GM12878 (cell line): ENCODE data around the gene MTRF1L. TPM values are rescaled to one million over a fixed set of nuclear protein-coding genes. Genes with fewer than 3 reads are reported as not detected.
A peak's percentile ranks its signal among the peaks of the same experiment; 100 is the strongest.

Source experiments
- ATAC-seq: fragments of 200-7000 bp; cut with Tn5 transposase; 3 replicates; pipeline ENCODE4 v1.9.1; 2020; ENCODE audit warnings: mild to moderate bottlenecking, moderate library complexity
- BruUV-seq: library from RNA; stranded (reverse); fragments of 400-500 nt; replicated peaks from 2 replicates; lab custom pipeline; 2021; lab: Mats Ljungman, UMichigan
- CTCF ChIA-PET: fragments of 300-600 bp; sonication (Branson Sonifier 250); formaldehyde crosslinking; extraction: SDS; loops from one replicate; lab custom pipeline; 2021; ENCODE audit warnings: inconsistent platforms; lab: Yijun Ruan, JAX
- POLR2A ChIA-PET: fragments of 350-600 bp; formaldehyde crosslinking; extraction: SDS; loops from one replicate; lab custom pipeline; 2021; ENCODE audit warnings: inconsistent platforms; lab: Charles Lee
- RAD21 ChIA-PET: fragments of 300-600 bp; sonication (Branson Sonifier 250); formaldehyde crosslinking; loops from one replicate; lab custom pipeline; 2023; ENCODE audit warnings: antibody characterized with exemption; ENCODE audit not compliant: unreplicated experiment; lab: Charles Lee
- SMC1A ChIA-PET: fragments of 300-600 bp; sonication (Branson Sonifier 250); formaldehyde crosslinking; loops from one replicate; lab custom pipeline; 2023; ENCODE audit not compliant: unreplicated experiment, uncharacterized antibody; lab: Charles Lee
- DNase-seq: peaks from one replicate; pipeline ENCODE4 v3.0.0-alpha.2; 2011; ENCODE audit warnings: low read depth, low spot score
- FAIRE-seq: peaks from 3 replicates; lab custom pipeline; 2011; peaks lifted over from hg19 to GRCh38; lab: Jason Lieb, UNC
- H2AFZ ChIP-seq: 2 replicates; pipeline ENCODE4 v1.6.0; 2011; ENCODE audit warnings: low read depth, low read length, control low read depth; ENCODE audit not compliant: control insufficient read depth
- H3K27ac ChIP-seq: 2 replicates; pipeline ENCODE4 v1.5.1; 2011; ENCODE audit warnings: control low read depth; ENCODE audit not compliant: control insufficient read depth, insufficient read depth
- H3K27me3 ChIP-seq, 2 experiments: replicated peaks in 1 of 2; 2 replicates each; pipeline versions ENCODE4 v1.6.0 to v1.6.1; 2011; ENCODE audit warnings: low read length in 1 of 2; ENCODE audit not compliant: control insufficient read depth in 2 of 2, insufficient read depth in 2 of 2
- H3K36me3 ChIP-seq, 2 experiments: 2 replicates each; pipeline ENCODE4 v1.5.1; 2011; ENCODE audit warnings: low read length in 1 of 2; ENCODE audit not compliant: control insufficient read depth in 2 of 2, insufficient read depth in 2 of 2
- H3K4me1 ChIP-seq: 2 replicates; pipeline ENCODE4 v1.6.1; 2011; ENCODE audit warnings: mild to moderate bottlenecking, low read length, moderate library complexity, mixed read lengths; ENCODE audit not compliant: control insufficient read depth, insufficient read depth
- H3K4me2 ChIP-seq: 2 replicates; pipeline ENCODE4 v1.6.0; 2011; ENCODE audit warnings: control low read depth; ENCODE audit not compliant: control insufficient read depth, insufficient read depth
- H3K4me3 ChIP-seq: fragments of 200-600 bp; sonication (generic); 2 replicates; pipeline ENCODE4 v1.5.1; 2016
- H3K79me2 ChIP-seq: 2 replicates; pipeline ENCODE4 v1.6.0; 2011; ENCODE audit warnings: low read length; ENCODE audit not compliant: control insufficient read depth, insufficient read depth
- H3K9ac ChIP-seq: 2 replicates; pipeline ENCODE4 v1.8.0; 2011; ENCODE audit warnings: low read length, control low read depth, mixed read lengths; ENCODE audit not compliant: control insufficient read depth, insufficient read depth
- H3K9me3 ChIP-seq: replicated peaks from 3 replicates; pipeline ENCODE4 v1.5.1; 2011; ENCODE audit warnings: mild to moderate bottlenecking, low read length; ENCODE audit not compliant: control insufficient read depth, insufficient read depth
- H4K20me1 ChIP-seq: 2 replicates; pipeline ENCODE4 v1.6.0; 2011; ENCODE audit not compliant: control insufficient read depth, insufficient read depth
- CEBPB ChIP-seq, 2 experiments: fragments of 150-350 bp in 1 of 2; IDR thresholded peaks; 2 replicates each; pipeline ENCODE4 v1.6.1; 2012 to 2014; ENCODE audit warnings: low read depth in 2 of 2, low read length in 2 of 2, borderline replicate concordance in 1 of 2, inconsistent platforms in 1 of 2
- CHD1 ChIP-seq: IDR thresholded peaks from 2 replicates; pipeline ENCODE4 v1.6.1; 2012; ENCODE audit warnings: low read depth, low read length, improper control_type of control experiment
- JUNB ChIP-seq: IDR thresholded peaks from 2 replicates; pipeline ENCODE4 v1.6.1; 2016; ENCODE audit warnings: antibody characterized with exemption, mild to moderate bottlenecking
- KAT2A ChIP-seq: conservative IDR thresholded peaks from 2 replicates; pipeline ENCODE4 v1.6.1; 2011; ENCODE audit warnings: low read depth, low read length; ENCODE audit not compliant: control insufficient read depth
- NFIC ChIP-seq: IDR thresholded peaks from 2 replicates; pipeline ENCODE4 v1.6.1; 2012; ENCODE audit warnings: low read depth, mild to moderate bottlenecking, inconsistent platforms, low read length, moderate library complexity
- RBBP5 ChIP-seq: fragments of 200-600 bp; sonication (generic); conservative IDR thresholded peaks from 2 replicates; pipeline ENCODE4 v1.6.1; 2016
- STAT1 ChIP-seq: fragments of 450-650 bp; conservative IDR thresholded peaks from 2 replicates; pipeline ENCODE4 v1.6.1; 2014; ENCODE audit warnings: antibody characterized with exemption, mild to moderate bottlenecking
- WGBS: methylation state at CpG from one replicate; pipeline ENCODE4 v1.1.6; 2016; ENCODE audit warnings: low lambda C conversion rate; ENCODE audit not compliant: insufficient replicate concordance, insufficient coverage; ENCODE audit errors: missing lambda C conversion rate; 5-methylcytosine and 5-hydroxymethylcytosine counted together
- in situ Hi-C: fragments of 300-500 bp; cut with MboI; formaldehyde crosslinking; loops from 9 replicates; pipeline ENCODE4 v1.14.3; 2018; ENCODE audit warnings: mixed read lengths
- intact Hi-C: fragments of 100-400 bp; cut with micrococcal nuclease; formaldehyde crosslinking; loops from one replicate; pipeline ENCODE4 v1.14.2; 2022; ENCODE audit not compliant: unreplicated experiment
- polyA plus RNA-seq, 11 experiments: library from polyadenylated mRNA; depleted of rRNA in 4 of 11; unstranded in 6 of 11; stranded (reverse) in 5 of 11; fragments of >200 nt; fragmentation: Nextera tagmentation in 4 of 11; fragmentation: Illumina TruSeq in 1 of 11; extraction: Ambion mirVana in 4 of 11; extraction: Trizol in 1 of 11; gene quantifications; 1 replicate in 1 of 11; 2 replicates in 10 of 11; pipeline versions ENCODE4 v1.2.1 to v1.2.3, GENCODE V29; 2011 to 2016; ENCODE audit warnings: inconsistent platforms in 2 of 11, missing spikeins in 2 of 11, low read depth in 1 of 11
- total RNA-seq, 4 experiments: library from RNA; depleted of rRNA in 3 of 4; stranded (reverse); fragments of >200 nt in 3 of 4; fragmentation: Illumina TruSeq in 1 of 4; extraction: Trizol in 1 of 4; gene quantifications; 2 replicates each; pipeline versions ENCODE4 v1.2.1 to v1.2.3, GENCODE V29; 2013 to 2021
- TF ChIP-seq, protein P1 (sequence below): fragments of 450-650 bp; IDR thresholded peaks from 2 replicates; pipeline ENCODE4 v1.6.1; 2018; ENCODE audit warnings: mild to moderate bottlenecking, low read depth, moderate library complexity; ENCODE audit not compliant: partially characterized antibody
- TF ChIP-seq, protein P2 (sequence below): fragments of 450-650 bp; IDR thresholded peaks from 2 replicates; pipeline ENCODE4 v1.6.1; 2016; ENCODE audit warnings: mild to moderate bottlenecking
- TF ChIP-seq, protein P3 (sequence below): fragments of 450-650 bp; IDR thresholded peaks from 2 replicates; pipeline ENCODE4 v1.6.1; 2018; ENCODE audit warnings: borderline replicate concordance, mild to moderate bottlenecking; ENCODE audit not compliant: partially characterized antibody
- TF ChIP-seq, protein P4 (sequence below): fragments of 450-650 bp; formaldehyde crosslinking; IDR thresholded peaks from 2 replicates; pipeline ENCODE4 v1.5.0; 2022; ENCODE audit warnings: mild to moderate bottlenecking, missing genetic modification characterization

Gene MTRF1L
- total and polyA plus RNA-seq, 10 of the 15 experiments (the other 5 are each of a cell fraction or from before 2014, with no cell fraction given): 5.1 to 21.6 (median 16.1) TPM

DNA sequence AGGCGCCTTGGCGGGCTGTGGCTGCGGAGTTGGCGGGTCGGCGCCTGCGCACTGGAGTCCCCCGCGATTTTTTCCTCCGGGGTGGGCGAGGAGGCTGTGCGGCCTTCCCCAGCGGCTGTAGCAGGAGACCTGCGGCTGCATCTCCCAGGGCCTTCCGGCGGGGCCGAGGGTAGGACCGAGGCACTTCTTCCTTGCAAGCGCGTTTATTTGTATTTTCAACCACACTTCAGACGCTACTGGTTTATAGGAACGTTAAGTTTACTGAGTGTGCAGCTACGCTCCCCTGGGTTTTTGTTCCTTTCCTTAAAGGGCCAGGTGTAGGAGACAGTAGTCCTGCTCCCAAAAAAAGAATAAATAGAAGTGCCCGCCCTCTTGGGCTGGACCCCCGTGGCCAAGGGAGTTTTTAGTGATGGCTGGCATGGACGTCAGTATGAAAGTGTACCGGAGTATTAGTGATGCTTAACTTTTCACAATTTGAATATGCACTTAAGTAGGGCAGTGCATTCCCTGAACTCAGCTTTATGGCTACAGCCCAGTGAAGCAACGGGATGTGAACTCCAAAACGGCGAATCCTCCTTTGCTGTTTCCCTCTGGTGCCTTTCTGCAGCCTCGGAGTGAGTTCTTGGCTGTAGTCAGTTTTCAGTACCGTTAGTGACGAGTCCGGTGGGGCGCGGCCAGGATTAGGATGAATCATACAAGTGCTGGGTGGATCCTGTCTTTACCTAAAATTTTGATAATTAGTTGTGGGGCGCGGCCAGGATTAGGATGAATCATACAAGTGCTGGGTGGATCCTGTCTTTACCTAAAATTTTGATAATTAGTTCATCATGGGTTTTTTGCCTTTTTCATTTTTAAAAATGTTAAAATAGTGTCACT, 18.6 kb downstream of the MTRF1L start:
- peak; percentile 84 for DNase-seq
- Histone ChIP-seq H3K79me2 (peaks cover 75% of the 10 kb centered on the region), H3K4me2 (peak overlapping the region; percentile 51), H3K4me3 (peak overlapping the region; percentile 92), H3K27ac (peak overlapping the region; percentile 90), H3K4me1 (peaks cover 5% of the 10 kb centered on the region), H3K9ac (peak overlapping the region; percentile 91), H4K20me1 (no peaks in the 10 kb centered on the region), H3K9me3 (no peaks in the 10 kb centered on the region; the same call in 2 of the 3 replicates), H2AFZ (peak overlapping the region; percentile 79), H3K27me3 (no peaks in the 10 kb centered on the region), H3K36me3 (peaks cover 0 to 8% of the 10 kb centered on the region in 2 experiments; a peak in 1 of 4 replicates)
- ChIA-PET CTCF (interaction anchor here (0.9 to 1.5 kb wide), 2 partner anchors 13 to 15 kb away, joined by 3 to 5 read pairs; no protein-coding TSS in a partner anchor), POLR2A (interaction anchor here (0.7 to 5.8 kb wide), 5 partner anchors 7 to 685 kb away, joined by 3 to 101 read pairs (median 5); partner anchors contain the start of gene MTRF1L), SMC1A (interaction anchor here (1.2 to 2.0 kb wide), 4 partner anchors 13 to 30 kb away, joined by 4 to 8 read pairs (median 4); no protein-coding TSS in a partner anchor), RAD21 (interaction anchor here (1.2 to 4.6 kb wide), 4 partner anchors 10 to 134 kb away, joined by 3 to 22 read pairs (median 6); no protein-coding TSS in a partner anchor)
- FAIRE-seq: peak; percentile 18
- in situ Hi-C loops (loop anchor here (25.0 kb wide), 3 partner anchors 1253 to 1753 kb away; partner anchors contain the start of gene SCAF8), intact Hi-C loops (loop anchor here (2.0 to 5.0 kb wide), 5 partner anchors 19 to 1592 kb away; partner anchors contain the start of genes MTRF1L, RMND1 and ZBTB2)
- under 1% methylated on average over 38 of the region's 38 CpGs for WGBS
- TSS peak; percentile 83 for BruUV-seq
- ATAC-seq: peak; percentile 45
- TF ChIP-seq, protein P1, sequence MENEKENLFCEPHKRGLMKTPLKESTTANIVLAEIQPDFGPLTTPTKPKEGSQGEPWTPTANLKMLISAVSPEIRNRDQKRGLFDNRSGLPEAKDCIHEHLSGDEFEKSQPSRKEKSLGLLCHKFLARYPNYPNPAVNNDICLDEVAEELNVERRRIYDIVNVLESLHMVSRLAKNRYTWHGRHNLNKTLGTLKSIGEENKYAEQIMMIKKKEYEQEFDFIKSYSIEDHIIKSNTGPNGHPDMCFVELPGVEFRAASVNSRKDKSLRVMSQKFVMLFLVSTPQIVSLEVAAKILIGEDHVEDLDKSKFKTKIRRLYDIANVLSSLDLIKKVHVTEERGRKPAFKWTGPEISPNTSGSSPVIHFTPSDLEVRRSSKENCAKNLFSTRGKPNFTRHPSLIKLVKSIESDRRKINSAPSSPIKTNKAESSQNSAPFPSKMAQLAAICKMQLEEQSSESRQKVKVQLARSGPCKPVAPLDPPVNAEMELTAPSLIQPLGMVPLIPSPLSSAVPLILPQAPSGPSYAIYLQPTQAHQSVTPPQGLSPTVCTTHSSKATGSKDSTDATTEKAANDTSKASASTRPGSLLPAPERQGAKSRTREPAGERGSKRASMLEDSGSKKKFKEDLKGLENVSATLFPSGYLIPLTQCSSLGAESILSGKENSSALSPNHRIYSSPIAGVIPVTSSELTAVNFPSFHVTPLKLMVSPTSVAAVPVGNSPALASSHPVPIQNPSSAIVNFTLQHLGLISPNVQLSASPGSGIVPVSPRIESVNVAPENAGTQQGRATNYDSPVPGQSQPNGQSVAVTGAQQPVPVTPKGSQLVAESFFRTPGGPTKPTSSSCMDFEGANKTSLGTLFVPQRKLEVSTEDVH: no peak
- no peak for TF ChIP-seq CHD1
- TF ChIP-seq, protein P2, sequence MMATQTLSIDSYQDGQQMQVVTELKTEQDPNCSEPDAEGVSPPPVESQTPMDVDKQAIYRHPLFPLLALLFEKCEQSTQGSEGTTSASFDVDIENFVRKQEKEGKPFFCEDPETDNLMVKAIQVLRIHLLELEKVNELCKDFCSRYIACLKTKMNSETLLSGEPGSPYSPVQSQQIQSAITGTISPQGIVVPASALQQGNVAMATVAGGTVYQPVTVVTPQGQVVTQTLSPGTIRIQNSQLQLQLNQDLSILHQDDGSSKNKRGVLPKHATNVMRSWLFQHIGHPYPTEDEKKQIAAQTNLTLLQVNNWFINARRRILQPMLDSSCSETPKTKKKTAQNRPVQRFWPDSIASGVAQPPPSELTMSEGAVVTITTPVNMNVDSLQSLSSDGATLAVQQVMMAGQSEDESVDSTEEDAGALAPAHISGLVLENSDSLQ: no peak
- TF ChIP-seq, protein P3, sequence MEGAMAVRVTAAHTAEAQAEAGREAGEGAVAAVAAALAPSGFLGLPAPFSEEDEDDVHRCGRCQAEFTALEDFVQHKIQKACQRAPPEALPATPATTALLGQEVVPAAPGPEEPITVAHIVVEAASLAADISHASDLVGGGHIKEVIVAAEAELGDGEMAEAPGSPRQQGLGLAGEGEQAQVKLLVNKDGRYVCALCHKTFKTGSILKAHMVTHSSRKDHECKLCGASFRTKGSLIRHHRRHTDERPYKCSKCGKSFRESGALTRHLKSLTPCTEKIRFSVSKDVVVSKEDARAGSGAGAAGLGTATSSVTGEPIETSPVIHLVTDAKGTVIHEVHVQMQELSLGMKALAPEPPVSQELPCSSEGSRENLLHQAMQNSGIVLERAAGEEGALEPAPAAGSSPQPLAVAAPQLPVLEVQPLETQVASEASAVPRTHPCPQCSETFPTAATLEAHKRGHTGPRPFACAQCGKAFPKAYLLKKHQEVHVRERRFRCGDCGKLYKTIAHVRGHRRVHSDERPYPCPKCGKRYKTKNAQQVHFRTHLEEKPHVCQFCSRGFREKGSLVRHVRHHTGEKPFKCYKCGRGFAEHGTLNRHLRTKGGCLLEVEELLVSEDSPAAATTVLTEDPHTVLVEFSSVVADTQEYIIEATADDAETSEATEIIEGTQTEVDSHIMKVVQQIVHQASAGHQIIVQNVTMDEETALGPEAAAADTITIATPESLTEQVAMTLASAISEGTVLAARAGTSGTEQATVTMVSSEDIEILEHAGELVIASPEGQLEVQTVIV: no peak
- TF ChIP-seq, protein P4, sequence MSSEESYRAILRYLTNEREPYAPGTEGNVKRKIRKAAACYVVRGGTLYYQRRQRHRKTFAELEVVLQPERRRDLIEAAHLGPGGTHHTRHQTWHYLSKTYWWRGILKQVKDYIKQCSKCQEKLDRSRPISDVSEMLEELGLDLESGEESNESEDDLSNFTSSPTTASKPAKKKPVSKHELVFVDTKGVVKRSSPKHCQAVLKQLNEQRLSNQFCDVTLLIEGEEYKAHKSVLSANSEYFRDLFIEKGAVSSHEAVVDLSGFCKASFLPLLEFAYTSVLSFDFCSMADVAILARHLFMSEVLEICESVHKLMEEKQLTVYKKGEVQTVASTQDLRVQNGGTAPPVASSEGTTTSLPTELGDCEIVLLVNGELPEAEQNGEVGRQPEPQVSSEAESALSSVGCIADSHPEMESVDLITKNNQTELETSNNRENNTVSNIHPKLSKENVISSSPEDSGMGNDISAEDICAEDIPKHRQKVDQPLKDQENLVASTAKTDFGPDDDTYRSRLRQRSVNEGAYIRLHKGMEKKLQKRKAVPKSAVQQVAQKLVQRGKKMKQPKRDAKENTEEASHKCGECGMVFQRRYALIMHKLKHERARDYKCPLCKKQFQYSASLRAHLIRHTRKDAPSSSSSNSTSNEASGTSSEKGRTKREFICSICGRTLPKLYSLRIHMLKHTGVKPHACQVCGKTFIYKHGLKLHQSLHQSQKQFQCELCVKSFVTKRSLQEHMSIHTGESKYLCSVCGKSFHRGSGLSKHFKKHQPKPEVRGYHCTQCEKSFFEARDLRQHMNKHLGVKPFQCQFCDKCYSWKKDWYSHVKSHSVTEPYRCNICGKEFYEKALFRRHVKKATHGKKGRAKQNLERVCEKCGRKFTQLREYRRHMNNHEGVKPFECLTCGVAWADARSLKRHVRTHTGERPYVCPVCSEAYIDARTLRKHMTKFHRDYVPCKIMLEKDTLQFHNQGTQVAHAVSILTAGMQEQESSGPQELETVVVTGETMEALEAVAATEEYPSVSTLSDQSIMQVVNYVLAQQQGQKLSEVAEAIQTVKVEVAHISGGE (CRISPR knock-in tag): no peak
- TF ChIP-seq STAT1: no peak
- TF ChIP-seq NFIC: no peak; the same call in 1 of the 2 replicates
- no peak for TF ChIP-seq RBBP5
- TF ChIP-seq JUNB: no peak
- no peak for TF ChIP-seq CEBPB (IDR thresholded peaks at IDR 0.05; ENCODE audit: borderline replicate concordance in 1 of 2, low read depth in 2 of 2, low read length in 2 of 2)
- TF ChIP-seq KAT2A: no peak
